K562 (cell line): ENCODE results near the gene WWP2. TPM values are rescaled to one million over a fixed set of nuclear protein-coding genes. Genes with fewer than 3 reads are reported as not detected.

ENCODE experiments used
- ATAC-seq: fragments of 200-7000 bp; cut with Tn5 transposase; 3 replicates; pipeline ENCODE4 v1.9.1; 2020; ENCODE audit warnings: moderate library complexity
- BruUV-seq: library from RNA; stranded (reverse); fragments of 400-500 nt; replicated peaks from 2 replicates; lab custom pipeline; 2021; lab: Mats Ljungman, UMichigan
- CTCF ChIA-PET: fragments of 300-600 bp; formaldehyde crosslinking; extraction: SDS; loops from one replicate; lab custom pipeline; 2021; ENCODE audit warnings: low intra/inter-chr PET ratio; lab: Yijun Ruan, JAX
- POLR2A ChIA-PET: fragments of 300-600, 350-650 bp; sonication (Branson Sonifier 250); formaldehyde crosslinking; extraction: SDS; loops from one replicate; lab custom pipeline; 2021; ENCODE audit warnings: antibody characterized with exemption, inconsistent platforms; lab: Yijun Ruan, JAX
- DNase-seq, 4 experiments: peaks; one replicate each; pipeline versions ENCODE4 v3.0.0 to v3.0.0-alpha.2; 2011 to 2018; ENCODE audit warnings: low spot score in 3 of 4, mixed read lengths in 3 of 4; ENCODE audit errors: extremely low read depth in 1 of 4
- FAIRE-seq: peaks from 2 replicates; lab custom pipeline; 2011; peaks lifted over from hg19 to GRCh38; lab: Jason Lieb, UNC
- H2AFZ ChIP-seq: 2 replicates; pipeline ENCODE4 v1.6.0; 2011; ENCODE audit warnings: low read depth, low read length, control low read depth, inconsistent platforms
- H3K27ac ChIP-seq: fragments of 200-600 bp; 3 replicates; pipeline ENCODE4 v1.8.0; 2011; ENCODE audit warnings: low read depth, mild to moderate bottlenecking, control low read depth, inconsistent platforms, low read length, moderate library complexity, mixed read lengths; ENCODE audit errors: extremely low read depth
- H3K27me3 ChIP-seq, 2 experiments: fragments of 300-600 bp in 1 of 2; 2 replicates in 1 of 2; 3 replicates in 1 of 2; pipeline versions ENCODE4 v1.6.0 to v1.8.0; 2011; ENCODE audit warnings: inconsistent platforms in 2 of 2, low read length in 2 of 2, mild to moderate bottlenecking in 1 of 2, mixed read lengths in 1 of 2, moderate library complexity in 1 of 2; ENCODE audit not compliant: control insufficient read depth in 2 of 2, insufficient read depth in 2 of 2
- H3K36me3 ChIP-seq: fragments of 300-600 bp; 3 replicates; pipeline ENCODE4 v1.8.0; 2011; ENCODE audit warnings: mild to moderate bottlenecking, low read length, inconsistent platforms; ENCODE audit not compliant: control insufficient read depth, insufficient read depth
- H3K4me1 ChIP-seq, 2 experiments: fragments of 200-600 bp in 1 of 2; replicated peaks in 1 of 2; 2 replicates in 1 of 2; 3 replicates in 1 of 2; pipeline versions ENCODE4 v1.5.1 to v1.8.0; 2011; ENCODE audit warnings: inconsistent platforms in 2 of 2, low read length in 2 of 2, mild to moderate bottlenecking in 1 of 2, mixed read lengths in 1 of 2, moderate library complexity in 1 of 2; ENCODE audit not compliant: control insufficient read depth in 2 of 2, insufficient read depth in 2 of 2
- H3K4me2 ChIP-seq: 2 replicates; pipeline ENCODE4 v1.6.1; 2011; ENCODE audit warnings: low read length, control low read depth, inconsistent platforms, mixed read lengths; ENCODE audit not compliant: insufficient read depth
- H3K4me3 ChIP-seq: fragments of 200-600 bp; sonication (generic), shearing (Covaris generic); 2 replicates; pipeline ENCODE4 v1.5.1; 2016; ENCODE audit warnings: control low read depth, inconsistent platforms
- H3K79me2 ChIP-seq: fragments of 200-600 bp; 3 replicates; pipeline ENCODE4 v1.8.0; 2011; ENCODE audit warnings: low read length, inconsistent platforms; ENCODE audit not compliant: control insufficient read depth, insufficient read depth
- H3K9ac ChIP-seq, 2 experiments: 2 replicates each; pipeline versions ENCODE4 v1.6.0 to v1.6.1; 2011; ENCODE audit warnings: low read depth in 2 of 2, low read length in 2 of 2, control low read depth in 1 of 2, inconsistent platforms in 1 of 2, mild to moderate bottlenecking in 1 of 2, mixed read lengths in 1 of 2; ENCODE audit not compliant: insufficient read depth in 1 of 2
- H3K9me1 ChIP-seq: one replicate; pipeline ENCODE4 v1.6.0; 2011; ENCODE audit warnings: inconsistent platforms, mild to moderate bottlenecking, low read length, moderate library complexity; ENCODE audit not compliant: control insufficient read depth, insufficient read depth
- H3K9me3 ChIP-seq: replicated peaks from 2 replicates; pipeline ENCODE4 v1.5.1; 2011; ENCODE audit warnings: low read depth, low read length, inconsistent platforms; ENCODE audit not compliant: control insufficient read depth, insufficient read depth
- H4K20me1 ChIP-seq: replicated peaks from 2 replicates; pipeline ENCODE4 v1.6.1; 2011; ENCODE audit warnings: low read length, inconsistent platforms, mixed read lengths; ENCODE audit not compliant: control insufficient read depth, insufficient read depth
- MLX ChIP-seq, 2 experiments: fragments of 450-650 bp in 1 of 2; sonication (generic) in 1 of 2; formaldehyde crosslinking; conservative IDR thresholded peaks; 2 replicates each; pipeline versions ENCODE4 v1.4.0 to v1.8.1; 2020 to 2022; ENCODE audit warnings: mild to moderate bottlenecking in 1 of 2, missing genetic modification reagents in 1 of 2
- RB1 ChIP-seq: fragments of 450-650 bp; IDR thresholded peaks from 2 replicates; pipeline ENCODE4 v1.6.1; 2017; ENCODE audit warnings: low read depth, mild to moderate bottlenecking
- ZNF79 ChIP-seq: fragments of 250-450 bp; sonication (Bioruptor Pico); IDR thresholded peaks from 2 replicates; pipeline ENCODE4 v1.4.0; 2020; ENCODE audit warnings: low read depth, mild to moderate bottlenecking, moderate library complexity
- ZZZ3 ChIP-seq: fragments of 450-650 bp; IDR thresholded peaks from 2 replicates; pipeline ENCODE4 v1.6.1; 2016; ENCODE audit warnings: antibody characterized with exemption, mild to moderate bottlenecking, moderate library complexity
- WGBS: fragments of 100-300 bp; shearing (Covaris generic); methylation state at CpG from one replicate; pipeline ENCODE4 v1.1.6; 2016; ENCODE audit warnings: low coverage, mixed read lengths; ENCODE audit not compliant: insufficient coverage; ENCODE audit errors: missing lambda C conversion rate; 5-methylcytosine and 5-hydroxymethylcytosine counted together
- in situ Hi-C: fragments of 300-500 bp; cut with MboI; formaldehyde crosslinking; loops from 4 replicates; pipeline ENCODE4 v1.15.0; 2018; ENCODE audit warnings: inconsistent platforms, mixed read lengths
- intact Hi-C: fragments of 100-400 bp; cut with micrococcal nuclease; formaldehyde crosslinking; loops from 2 replicates; pipeline ENCODE4 v1.14.2; 2022
- polyA plus RNA-seq, 8 experiments: library from polyadenylated mRNA; depleted of rRNA in 4 of 8; stranded (reverse) in 5 of 8; unstranded in 3 of 8; fragments of >200 nt; fragmentation: Nextera tagmentation in 2 of 8; fragmentation: Illumina TruSeq in 1 of 8; extraction: Ambion mirVana in 2 of 8; extraction: Trizol in 1 of 8; gene quantifications; 2 replicates each; pipeline versions ENCODE4 v1.2.1 to v1.2.3, GENCODE V29; 2011 to 2014; ENCODE audit warnings: inconsistent platforms in 1 of 8, missing spikeins in 1 of 8
- total RNA-seq, 7 experiments: library from RNA; depleted of rRNA in 6 of 7; stranded (reverse); fragments of >200 nt in 6 of 7; fragmentation: Illumina TruSeq in 2 of 7; extraction: Trizol in 2 of 7; gene quantifications; 2 replicates each; pipeline versions ENCODE4 v1.2.1 to v1.2.3, GENCODE V29; 2011 to 2021; ENCODE audit warnings: low replicate concordance in 1 of 7
- TF ChIP-seq, protein P1 (sequence below): fragments of 250-450 bp; sonication (Bioruptor Pico); IDR thresholded peaks from 2 replicates; pipeline ENCODE4 v1.8.0; 2022; ENCODE audit warnings: moderate library complexity, mild to moderate bottlenecking, inconsistent platforms

The WWP2 gene
- total and polyA plus RNA-seq, 9 of the 15 experiments (the other 6 are each of a cell fraction or from before 2014, with no cell fraction given), result 1.9 to 34.4 (median 14.6) TPM

DNA sequence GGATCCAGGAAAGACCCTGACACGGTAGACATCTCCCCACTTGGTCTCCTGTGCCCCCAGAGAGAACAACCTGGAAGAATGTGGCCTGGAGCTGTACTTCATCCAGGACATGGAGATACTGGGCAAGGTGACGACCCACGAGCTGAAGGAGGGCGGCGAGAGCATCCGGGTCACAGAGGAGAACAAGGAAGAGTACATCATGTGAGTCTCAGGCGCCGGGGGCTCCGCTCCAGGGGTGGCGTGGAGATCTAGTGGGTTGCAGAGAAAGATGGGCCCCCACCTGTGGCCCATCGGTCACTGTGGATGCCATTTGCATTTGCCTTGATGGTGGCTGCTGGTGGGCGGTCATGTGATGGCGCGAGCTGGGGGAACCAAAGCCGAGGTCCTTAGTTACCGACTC, 174.1 kb downstream of the WWP2 start (continued):
- TF ChIP-seq, protein P1, sequence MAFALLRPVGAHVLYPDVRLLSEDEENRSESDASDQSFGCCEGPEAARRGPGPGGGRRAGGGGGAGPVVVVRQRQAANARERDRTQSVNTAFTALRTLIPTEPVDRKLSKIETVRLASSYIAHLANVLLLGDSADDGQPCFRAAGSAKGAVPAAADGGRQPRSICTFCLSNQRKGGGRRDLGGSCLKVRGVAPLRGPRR, result no peak
- TF ChIP-seq ZNF79, result no peak

DNA sequence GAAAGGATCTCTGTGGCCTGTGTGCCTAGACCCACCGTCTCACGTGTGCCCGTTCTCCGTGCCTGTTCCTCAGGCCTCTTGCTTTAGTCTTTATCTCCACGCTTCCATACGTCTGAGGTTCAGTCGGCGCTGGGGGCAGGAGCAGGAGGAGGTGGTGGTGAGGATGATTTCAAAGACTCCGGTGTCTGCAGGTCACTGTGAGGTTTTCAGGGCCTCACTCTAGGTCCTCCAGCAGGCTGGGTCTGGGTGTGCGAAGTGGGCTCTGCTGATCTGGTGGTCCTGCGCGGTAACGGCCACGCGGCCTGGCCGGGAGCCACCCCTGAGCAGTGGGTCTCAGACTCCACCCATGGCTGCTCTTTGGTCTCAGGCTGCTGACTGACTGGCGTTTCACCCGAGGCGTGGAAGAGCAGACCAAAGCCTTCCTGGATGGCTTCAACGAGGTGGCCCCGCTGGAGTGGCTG, 174.6 kb downstream of the WWP2 start:
- DNase-seq, result no peak
- peaks cover 44% of the 10 kb centered on the region; the same call in 1 of the 3 replicates for H3K36me3 ChIP-seq
- H3K79me2 ChIP-seq, result no peaks in the 10 kb centered on the region
- no peaks in the 10 kb centered on the region for H3K9me3 ChIP-seq
- H3K4me3 ChIP-seq, result no peak overlapping the region
- no peak overlapping the region for H3K9ac ChIP-seq
- in situ Hi-C loops (no loop called here), intact Hi-C loops (no loop called here)
- no peak for TF ChIP-seq MLX (CRISPR knock-in tag; conservative IDR thresholded peaks at IDR 0.05)
- TF ChIP-seq ZZZ3, result no peak
- TF ChIP-seq RB1, result no peak
- 95% methylated on average over 20 of the region's 21 CpGs for WGBS
- POLR2A ChIA-PET, result no interaction called here
- CTCF ChIA-PET, result no interaction called here
- FAIRE-seq, result no peak
- H3K4me1 ChIP-seq, result no peaks in the 10 kb centered on the region
- H2AFZ ChIP-seq, result no peak overlapping the region
- no peak overlapping the region for H3K4me2 ChIP-seq
- H4K20me1 ChIP-seq, result no peaks in the 10 kb centered on the region
- H3K27ac ChIP-seq, result no peak overlapping the region
- H3K27me3 ChIP-seq, result no peaks in the 10 kb centered on the region
- BruUV-seq, result no TSS peak
- H3K9me1 ChIP-seq, result peaks cover 2% of the 10 kb centered on the region
- no peak for ATAC-seq
